Measurements from ENCODE around the gene GET4.

The GET4 gene

DNA sequence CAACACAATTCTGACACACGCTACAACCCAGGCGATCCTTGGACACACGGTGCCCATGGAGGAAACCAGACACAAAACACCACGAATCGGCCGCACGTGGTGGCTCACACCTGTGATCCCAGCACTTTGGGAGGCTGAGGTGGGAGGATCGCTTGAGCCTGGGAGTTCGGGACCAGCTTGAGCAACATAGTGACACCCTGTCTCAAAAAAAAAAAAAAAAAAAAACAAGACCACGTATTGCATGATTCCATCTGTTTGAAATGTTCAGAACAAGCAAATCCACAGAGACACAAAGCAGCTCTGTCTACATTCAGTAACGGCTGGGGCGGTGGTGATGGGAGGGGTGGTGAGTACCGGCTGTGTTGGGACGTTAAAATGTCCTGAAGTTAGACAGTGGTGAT, 53.0 kb downstream of the GET4 start:
- H3K9me3 ChIP-seq (ENCODE audit: control insufficient read depth, low read length), result no peaks in the 10 kb centered on the region
- H3K79me2 ChIP-seq, result peaks cover 2% of the 10 kb centered on the region
- no peaks in the 10 kb centered on the region for H3K27me3 ChIP-seq (ENCODE audit: control insufficient read depth, insufficient read depth, low read length)
- no peaks in the 10 kb centered on the region for H3K4me1 ChIP-seq
- no peak overlapping the region for H3K9ac ChIP-seq
- no peak overlapping the region for H3K4me2 ChIP-seq (ENCODE audit: low read length)
- no peak overlapping the region for H2AFZ ChIP-seq
- no peaks in the 10 kb centered on the region for H3K36me3 ChIP-seq (ENCODE audit: control insufficient read depth, insufficient read depth, low read length)
- H3K27ac ChIP-seq, result no peak overlapping the region
- TF ChIP-seq, protein P1, sequence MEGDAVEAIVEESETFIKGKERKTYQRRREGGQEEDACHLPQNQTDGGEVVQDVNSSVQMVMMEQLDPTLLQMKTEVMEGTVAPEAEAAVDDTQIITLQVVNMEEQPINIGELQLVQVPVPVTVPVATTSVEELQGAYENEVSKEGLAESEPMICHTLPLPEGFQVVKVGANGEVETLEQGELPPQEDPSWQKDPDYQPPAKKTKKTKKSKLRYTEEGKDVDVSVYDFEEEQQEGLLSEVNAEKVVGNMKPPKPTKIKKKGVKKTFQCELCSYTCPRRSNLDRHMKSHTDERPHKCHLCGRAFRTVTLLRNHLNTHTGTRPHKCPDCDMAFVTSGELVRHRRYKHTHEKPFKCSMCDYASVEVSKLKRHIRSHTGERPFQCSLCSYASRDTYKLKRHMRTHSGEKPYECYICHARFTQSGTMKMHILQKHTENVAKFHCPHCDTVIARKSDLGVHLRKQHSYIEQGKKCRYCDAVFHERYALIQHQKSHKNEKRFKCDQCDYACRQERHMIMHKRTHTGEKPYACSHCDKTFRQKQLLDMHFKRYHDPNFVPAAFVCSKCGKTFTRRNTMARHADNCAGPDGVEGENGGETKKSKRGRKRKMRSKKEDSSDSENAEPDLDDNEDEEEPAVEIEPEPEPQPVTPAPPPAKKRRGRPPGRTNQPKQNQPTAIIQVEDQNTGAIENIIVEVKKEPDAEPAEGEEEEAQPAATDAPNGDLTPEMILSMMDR (IDR thresholded peaks at IDR 0.05), result no peak
- H3K4me3 ChIP-seq (ENCODE audit: low read depth, low read length), result no peak overlapping the region

DNA sequence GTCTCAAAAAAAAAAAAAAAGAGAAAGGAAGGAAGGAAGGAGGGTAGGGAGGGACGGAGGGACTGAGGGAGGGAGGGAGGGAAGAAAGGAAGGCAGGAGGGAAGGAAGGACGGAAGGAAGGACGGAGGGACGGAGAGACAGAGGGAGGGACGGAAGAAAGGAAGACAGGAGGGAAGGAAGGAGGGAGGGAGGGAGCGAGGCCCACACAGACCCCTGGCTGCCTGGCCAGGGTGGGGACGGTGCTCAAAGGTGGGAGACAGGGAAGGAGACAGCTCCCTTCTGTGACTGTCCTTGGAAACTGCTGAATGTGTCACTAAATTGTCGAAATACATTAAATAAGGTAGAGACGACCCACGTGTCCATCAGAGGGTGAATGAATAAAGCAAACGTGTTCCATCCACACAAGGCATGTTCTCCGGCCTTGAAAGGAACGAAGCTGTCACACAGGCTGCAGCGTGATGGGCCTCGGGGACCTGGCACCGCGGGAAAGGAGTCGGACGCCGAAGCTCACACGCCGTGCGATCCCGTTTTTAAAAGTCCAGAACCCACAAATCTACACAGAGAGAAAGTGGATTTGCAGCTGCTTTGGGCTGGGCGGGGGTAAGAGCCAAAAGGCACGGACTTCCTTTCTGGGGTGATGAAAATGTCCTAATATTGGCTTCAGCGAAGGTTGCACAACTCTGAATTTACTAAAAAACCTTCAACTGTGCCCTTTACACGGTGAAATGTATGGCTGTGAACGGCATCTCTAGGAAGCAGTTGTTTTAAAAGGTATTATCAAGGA, 54.8 kb downstream of the GET4 start:
- no peaks in the 10 kb centered on the region for H3K36me3 ChIP-seq (ENCODE audit: control insufficient read depth, insufficient read depth, low read length)

DNA sequence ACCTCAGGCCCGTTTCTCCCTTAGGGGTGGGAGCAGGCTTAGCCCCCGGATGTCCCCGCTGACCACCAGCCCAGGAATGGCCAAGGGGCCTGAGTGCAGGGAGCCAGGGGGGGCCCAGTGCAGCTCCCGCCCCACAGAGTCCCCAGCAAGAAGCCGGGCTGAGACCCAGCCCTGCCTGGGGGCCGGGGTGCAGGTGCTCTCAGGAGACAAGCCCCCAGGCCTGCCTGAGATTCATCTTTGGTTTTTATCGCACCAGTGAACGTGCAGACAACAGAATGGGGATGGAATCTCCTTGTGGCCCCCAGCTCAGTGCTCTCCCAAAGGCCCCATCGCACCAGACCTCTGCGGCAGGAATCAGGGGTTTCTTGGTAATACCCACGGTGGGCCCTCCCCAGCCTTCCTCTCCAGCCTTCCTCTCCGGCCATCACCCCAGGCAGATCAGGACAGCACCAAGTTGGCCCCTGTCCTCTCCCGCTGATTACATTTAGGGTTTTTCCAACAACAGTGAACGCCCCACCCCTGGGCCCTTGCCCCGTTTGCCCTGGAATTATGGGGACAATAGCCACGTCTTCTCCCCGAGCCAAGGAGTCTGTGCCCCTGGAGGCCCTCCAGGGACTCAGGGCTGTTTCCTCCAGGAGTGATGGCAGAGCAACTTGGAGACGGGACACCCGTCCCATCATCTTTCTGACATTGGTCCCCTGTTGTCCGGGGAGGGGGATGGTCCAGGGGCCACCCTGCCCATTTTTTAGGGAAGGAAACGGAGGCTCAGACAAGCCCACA, 55.7 kb downstream of the GET4 start:
- Histone ChIP-seq H3K4me1 (no peaks in the 10 kb centered on the region), H3K9ac (no peak overlapping the region), H3K4me2 (ENCODE audit: low read length) (no peak overlapping the region), H3K27me3 (ENCODE audit: control insufficient read depth, insufficient read depth, low read length) (no peaks in the 10 kb centered on the region), H3K4me3 (ENCODE audit: low read depth, low read length) (no peak overlapping the region), H3K36me3 (ENCODE audit: control insufficient read depth, insufficient read depth, low read length) (no peaks in the 10 kb centered on the region), H2AFZ (no peak overlapping the region), H3K9me3 (ENCODE audit: control insufficient read depth, low read length) (no peaks in the 10 kb centered on the region), H3K79me2 (peaks cover 2% of the 10 kb centered on the region), H3K27ac (no peak overlapping the region)
- TF ChIP-seq, protein P1 (IDR thresholded peaks at IDR 0.05), result no peak

More for the DNA sequence above, 54.8 kb downstream of the GET4 start:
- Histone ChIP-seq H3K4me3 (ENCODE audit: low read depth, low read length) (no peak overlapping the region), H2AFZ (no peak overlapping the region), H3K4me1 (no peaks in the 10 kb centered on the region), H3K27ac (no peak overlapping the region), H3K9me3 (ENCODE audit: control insufficient read depth, low read length) (no peaks in the 10 kb centered on the region), H3K9ac (no peak overlapping the region), H3K79me2 (peaks cover 2% of the 10 kb centered on the region), H3K4me2 (ENCODE audit: low read length) (no peak overlapping the region), H3K27me3 (ENCODE audit: control insufficient read depth, insufficient read depth, low read length) (no peaks in the 10 kb centered on the region)
- TF ChIP-seq, protein P1 (IDR thresholded peaks at IDR 0.05), result no peak

DNA sequence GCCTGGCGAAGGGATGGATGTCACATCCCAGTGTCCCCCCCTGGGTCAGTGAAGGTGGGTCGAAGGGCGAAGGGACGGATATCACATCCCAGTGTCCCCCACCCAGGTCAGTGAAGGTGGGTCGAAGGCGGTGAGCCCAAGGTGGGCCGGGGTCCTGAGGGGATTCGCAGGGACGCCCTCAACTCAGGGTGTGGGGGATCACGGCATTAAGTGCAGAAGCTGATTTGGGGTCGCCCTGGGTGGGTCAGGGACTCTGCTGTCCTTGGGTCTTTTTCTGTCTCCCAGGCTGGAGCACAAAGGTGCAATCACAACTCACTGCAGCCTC, 56.3 kb downstream of the GET4 start:
- Histone ChIP-seq H3K4me2 (ENCODE audit: low read length) (no peak overlapping the region), H3K4me1 (no peaks in the 10 kb centered on the region), H3K9ac (no peak overlapping the region), H3K27ac (no peak overlapping the region), H3K36me3 (ENCODE audit: control insufficient read depth, insufficient read depth, low read length) (no peaks in the 10 kb centered on the region), H3K27me3 (ENCODE audit: control insufficient read depth, insufficient read depth, low read length) (no peaks in the 10 kb centered on the region), H3K79me2 (no peaks in the 10 kb centered on the region), H2AFZ (no peak overlapping the region), H3K9me3 (ENCODE audit: control insufficient read depth, low read length) (no peaks in the 10 kb centered on the region), H3K4me3 (ENCODE audit: low read depth, low read length) (no peak overlapping the region)
- TF ChIP-seq, protein P1 (IDR thresholded peaks at IDR 0.05), result no peak

Measured in parathyroid adenoma (tissue), 2 donors.